8988T (cell line): ENCODE results near the gene HOMER2.
"Not testable (repeated sequence)": the region's sequence is repeated elsewhere in the genome, so short reads cannot be mapped to it uniquely, and the experiment has no call there.

ENCODE experiments used
- DNase-seq: peaks from one replicate; pipeline ENCODE4 v3.0.0; 2011

HOMER2 gene

DNA sequence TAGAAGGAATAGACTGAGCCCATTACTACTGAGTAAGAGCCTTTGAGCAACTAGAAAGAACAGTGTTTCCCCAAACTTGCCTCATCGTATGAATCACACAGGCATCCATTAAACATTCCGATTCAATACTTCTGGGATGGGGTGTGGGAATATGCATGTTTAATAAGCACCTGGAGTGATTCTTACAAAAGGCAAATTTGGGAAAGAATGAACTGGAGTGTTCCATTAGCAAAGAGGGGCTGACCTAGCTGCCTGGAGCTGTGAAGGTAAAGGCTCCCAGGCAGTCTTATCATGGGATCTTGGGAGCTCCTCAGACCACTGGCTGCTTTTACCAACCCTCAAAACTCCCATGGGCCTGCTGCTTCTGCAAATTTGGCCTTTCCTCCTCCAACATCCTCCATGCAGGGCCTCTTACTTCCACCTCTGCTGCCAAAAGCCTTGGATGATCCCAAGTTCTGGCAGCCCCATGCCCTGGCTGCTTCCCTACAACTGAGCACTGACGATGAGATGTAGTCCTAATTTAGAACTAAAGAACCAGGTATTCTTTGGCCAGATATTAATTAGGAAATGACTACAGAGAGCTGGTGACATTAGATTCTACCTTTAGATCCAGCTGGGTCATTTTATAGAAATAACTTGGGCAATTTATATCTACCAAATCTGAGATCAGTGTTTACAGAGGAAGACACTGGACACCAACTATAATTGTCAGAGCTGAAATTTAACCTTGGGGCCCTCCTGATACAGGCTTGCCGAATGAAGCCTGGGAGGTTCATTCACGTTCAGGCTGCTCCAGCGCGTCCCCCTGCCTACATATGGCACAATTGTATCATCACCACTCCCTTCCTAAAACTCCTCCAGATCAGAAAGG, 11.2 kb upstream of the HOMER2 start:
- no peak for DNase-seq

DNA sequence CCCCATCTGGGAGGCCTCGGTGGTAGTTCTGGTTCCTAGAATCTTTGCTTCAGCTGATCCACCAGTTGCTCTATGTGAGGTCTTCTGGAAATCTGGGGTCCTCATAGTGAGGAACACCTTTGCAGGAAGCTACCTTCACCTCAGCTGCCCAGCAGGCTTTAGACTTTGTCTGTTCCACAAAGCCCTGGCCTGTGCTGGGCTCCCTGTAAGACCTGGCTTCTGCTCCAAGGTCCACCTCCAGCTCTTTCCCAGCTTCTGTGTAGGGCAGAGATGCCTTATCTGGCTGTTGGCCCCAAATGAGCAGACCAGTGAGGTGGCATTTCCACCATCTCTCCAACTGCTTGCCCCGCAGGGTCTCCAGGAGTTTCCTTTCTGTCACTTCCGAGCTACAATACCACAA, 8.2 kb upstream of the HOMER2 start:
- DNase-seq, result no peak

DNA sequence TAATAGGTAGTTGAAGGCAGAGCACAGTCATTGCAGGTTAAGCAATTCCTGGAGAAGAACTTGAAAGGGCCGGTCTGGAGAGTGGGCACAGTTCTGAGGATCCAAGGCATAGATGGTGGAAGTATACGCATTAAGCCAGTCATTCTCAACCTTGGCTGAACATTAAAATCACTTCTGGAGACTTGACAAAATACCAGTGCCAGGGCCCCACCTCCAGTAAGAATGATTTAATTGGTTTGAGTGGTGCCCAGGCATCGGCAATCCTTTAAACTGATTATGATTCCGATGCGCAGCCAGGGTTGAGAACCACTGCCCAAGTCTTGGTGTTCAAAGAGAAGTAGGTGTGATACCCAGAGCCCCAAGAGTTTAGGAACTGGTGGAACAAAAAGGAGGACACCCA, 6.9 kb upstream of the HOMER2 start:
- DNase-seq, result no peak

DNA sequence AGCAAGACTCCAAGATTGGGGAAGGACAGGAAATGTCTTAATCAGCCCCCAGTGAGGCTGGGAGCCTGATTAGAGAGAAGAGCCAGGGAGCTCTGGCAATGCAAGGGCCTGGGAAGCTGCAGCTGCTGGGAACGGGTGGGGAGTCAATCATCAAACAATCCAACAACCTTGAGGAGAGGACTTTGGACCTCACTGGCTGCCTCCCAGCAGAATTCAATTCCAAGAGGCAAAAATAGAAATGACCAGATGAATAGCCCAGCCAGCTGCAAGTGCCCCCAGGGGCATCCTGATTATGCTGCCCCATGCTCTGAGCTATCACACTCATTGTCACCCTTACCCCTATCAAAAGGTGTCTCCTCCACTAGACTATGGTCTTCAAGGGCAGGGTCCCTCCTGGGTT, 6.1 kb upstream of the HOMER2 start:
- no peak for DNase-seq

DNA sequence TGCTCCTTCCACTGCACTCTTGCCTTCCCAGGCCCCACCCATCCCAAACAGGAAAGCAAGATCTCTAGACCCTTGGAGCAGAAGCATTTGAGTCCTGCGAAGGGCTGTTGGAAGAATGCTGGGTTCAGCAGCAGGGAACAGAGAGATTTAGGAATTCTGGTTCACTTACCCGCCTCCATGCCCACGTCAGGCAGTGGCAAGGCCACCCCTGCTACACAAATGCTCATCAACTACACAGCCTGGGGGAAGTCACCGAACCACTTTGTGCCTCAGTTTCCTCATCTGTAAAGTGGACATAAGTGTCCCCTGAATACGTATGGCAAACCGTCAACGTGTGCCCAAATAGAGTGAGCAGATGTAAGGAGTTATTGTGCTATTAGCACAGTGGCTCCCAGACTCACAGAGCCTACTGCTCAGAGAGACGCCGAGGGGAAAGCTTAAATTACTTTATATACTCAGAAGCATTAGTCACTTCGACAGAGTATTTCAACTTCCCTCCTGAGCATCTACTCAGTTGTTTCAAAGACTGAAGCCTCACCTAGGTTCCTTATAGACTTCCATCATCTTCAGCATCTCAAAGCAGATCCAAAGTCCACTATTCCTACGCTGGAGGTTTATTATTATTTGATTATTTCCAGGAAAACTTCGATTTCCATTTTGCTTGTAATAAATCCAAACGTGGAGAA, 905 bp downstream of the HOMER2 start:
- no peak for DNase-seq

DNA sequence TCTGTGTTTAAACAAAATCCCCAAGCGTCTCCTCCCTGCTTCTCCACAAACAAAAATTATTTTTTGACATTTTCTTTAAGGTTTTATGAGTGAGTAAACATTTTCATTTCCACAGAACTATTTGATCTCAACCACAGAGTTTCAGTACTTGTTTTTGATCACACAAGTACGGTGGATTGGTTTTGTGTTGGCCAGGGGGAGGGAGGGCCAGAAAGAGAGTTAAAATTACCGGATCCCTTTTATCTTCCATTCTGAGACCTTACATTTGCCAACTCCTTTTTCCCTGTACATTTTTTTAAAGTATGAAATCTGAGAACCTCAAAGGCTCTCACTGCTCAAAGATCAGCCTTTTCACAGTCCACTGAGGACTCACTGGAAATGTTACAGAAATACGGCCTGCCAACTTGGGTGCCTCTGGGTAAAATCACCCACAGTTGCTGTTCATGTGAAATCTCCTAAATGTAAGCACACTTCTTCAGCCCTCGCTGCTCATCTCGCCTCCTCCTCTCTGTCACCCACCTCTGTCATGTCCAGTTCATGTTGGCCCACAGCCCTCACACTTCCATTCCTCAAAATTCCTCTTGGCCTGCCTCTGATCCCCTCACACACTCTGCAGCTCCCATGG, 1.7 kb downstream of the HOMER2 start:
- DNase-seq, result no peak

DNA sequence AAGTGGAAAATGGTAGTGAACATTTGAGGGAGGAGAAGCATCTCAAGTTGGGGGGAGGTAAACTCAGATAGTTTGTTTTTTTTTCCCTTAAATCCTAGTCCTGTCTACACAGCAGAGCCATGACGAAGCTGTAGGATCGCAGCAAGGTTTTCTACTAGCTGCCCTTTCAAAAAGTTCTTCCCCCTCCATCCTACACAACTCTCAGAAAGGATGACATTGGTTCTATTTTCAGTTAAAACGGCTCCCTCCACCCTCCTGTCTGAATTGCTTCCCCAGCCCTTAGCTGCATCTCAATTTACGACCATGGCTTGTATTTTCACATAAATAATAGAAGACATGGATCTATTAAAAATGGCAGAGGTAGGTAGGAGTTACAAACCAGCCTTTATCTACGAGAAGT, 2.2 kb downstream of the HOMER2 start:
- no peak for DNase-seq

DNA sequence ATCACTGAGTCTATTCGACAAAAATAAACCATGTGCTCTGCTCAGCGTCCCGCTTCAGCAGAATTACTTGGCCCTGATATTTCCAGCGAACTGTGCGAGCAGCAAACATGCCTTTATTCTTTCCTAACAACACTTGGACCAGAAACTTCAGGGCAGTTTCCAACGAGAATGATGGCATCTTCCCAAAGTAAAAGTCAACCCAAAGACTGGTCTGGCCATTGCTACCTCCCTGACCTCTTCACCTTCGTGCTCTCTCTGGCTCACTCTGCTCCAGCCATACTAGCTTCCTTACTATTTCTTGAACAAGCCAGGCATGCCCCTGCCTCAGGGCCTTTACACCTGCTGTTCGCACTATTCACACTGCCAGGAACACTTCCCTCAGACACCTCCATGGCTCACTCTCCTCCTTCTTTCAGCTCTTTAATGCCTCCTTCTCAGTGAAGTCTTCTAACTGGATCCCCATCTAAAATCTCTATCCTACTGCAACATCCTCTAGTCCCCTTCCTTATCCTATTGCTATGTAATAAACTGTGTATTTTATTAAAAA, 6.3 kb downstream of the HOMER2 start:
- no peak for DNase-seq

DNA sequence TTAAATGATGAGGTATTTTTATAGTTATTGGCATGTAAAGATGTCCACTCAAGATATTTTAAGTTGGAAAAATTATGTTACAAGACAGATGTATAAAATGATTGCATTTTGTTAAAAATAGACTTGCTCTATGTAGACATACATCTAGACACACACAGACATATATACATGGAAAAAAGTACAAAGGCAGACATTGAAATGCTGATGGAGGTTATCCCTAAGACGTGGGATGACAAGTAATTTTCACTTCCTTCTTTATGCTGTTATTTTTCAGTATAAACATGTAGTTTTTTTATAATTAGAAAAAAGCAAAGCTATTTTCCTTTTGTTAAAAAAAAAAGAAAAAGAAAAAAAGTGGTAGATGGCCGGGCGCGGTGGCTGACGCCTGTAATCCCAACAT, 7.2 kb downstream of the HOMER2 start:
- DNase-seq, result no peak

DNA sequence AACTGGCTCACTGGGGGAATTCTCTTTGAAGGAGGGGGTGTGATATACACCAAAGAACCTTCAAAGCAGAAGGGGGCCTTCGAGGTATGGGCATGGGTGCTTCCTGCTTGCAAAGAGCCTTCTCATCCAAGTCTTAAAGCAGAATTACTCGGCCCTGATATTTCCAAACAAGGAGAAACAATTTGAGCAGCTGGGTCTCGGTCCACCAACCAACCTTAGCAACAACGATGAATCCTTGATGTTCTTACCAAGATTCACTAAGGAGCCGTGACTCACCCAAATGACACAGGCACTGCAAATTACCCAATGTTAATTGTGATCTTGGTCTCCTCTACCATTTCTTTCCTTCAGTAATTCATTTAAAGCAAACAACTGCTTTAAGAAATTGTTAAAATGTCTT, 7.7 kb downstream of the HOMER2 start:
- no peak for DNase-seq

DNA sequence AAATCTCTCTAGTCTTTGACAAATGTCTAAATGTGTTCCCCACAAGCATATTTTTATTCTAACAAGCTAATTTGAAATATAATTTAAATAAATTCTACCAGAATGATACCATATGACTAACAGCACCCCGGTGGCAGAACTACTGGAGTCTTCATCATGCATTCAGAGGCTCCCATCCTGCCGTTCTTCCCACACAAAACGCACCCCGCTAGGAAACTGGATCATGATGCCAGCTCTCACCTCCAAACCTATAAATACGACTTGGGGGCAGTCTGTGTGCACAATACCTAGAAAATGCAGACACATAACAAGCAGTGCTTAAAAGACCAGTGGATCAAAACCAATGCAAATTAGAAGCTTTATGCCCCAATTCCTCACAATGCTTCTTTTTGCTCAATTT, 8.5 kb downstream of the HOMER2 start:
- DNase-seq, result no peak

DNA sequence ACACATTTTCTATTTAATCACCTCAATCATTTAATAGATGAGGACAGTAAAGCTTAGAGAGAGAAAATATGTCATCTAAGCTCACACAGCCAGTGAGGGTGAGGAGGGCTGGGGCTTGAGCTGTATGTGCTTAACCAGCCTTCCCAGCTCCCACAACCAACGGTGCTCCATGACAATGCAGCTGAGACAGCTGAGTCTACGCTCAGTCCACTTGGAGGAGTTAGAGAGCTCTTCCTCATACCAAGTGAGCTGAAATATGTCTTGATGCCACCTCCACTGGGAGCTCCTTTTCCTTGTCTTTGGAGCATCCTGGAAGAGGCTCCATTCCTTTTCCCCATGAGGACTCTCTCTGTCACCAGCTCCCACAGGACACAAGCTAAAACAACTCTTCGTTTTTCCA, 9.3 kb downstream of the HOMER2 start:
- DNase-seq, result no peak

DNA sequence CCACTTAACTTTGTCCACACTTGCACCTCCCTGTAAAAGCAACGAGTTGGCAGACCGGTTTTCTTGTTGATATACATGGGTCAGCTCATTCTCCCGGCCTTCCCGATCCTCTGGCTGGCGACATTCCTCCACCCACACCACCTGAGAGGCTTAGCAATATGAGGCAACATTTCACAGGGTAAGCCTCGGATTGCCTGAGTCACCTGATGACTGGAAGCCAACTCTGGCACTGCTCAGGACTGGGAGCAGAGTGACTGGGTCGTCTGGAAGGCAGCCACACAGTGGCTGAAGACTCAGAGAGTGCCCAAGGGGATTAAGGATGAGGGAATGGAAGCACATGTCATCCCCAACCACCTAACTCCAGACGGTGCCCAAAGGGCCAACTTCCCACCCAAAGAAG, 9.8 kb downstream of the HOMER2 start:
- no peak for DNase-seq

DNA sequence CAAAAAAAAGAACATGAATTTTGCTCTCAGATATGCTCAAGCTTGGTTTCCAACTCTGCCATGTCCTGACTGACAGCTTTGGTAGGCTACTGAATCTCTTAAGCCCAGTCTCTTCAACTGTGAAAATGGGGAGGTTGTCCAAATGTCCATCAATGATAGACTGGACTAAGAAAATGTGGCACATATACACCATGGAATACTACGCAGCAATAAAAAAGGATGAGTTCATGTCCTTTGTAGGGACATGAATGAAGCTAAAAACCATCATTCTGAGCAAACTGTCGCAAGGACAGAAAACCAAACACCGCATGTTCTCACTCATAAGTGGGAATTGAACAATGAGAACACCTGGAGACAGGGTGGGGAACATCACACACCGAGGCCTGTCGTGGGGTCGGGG, 12.8 kb downstream of the HOMER2 start:
- DNase-seq, result not testable (repeated sequence)

DNA sequence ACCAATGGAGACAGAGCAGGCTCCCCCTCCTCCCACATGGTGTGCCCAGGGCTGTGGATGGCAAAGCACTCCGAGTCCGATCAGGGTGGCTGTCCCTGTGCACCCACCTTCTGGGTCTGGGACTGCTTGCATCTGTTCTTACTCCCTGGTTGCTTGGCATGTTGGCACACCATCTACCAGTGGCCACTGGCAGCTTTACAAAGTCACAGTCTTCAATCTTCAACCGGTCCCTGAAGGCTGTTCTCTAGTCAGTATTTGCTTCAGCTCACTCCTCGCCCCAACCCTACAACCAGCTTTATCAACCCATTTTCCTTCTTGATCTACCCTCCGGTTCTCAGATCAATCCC, 14.8 kb downstream of the HOMER2 start:
- DNase-seq, result no peak

DNA sequence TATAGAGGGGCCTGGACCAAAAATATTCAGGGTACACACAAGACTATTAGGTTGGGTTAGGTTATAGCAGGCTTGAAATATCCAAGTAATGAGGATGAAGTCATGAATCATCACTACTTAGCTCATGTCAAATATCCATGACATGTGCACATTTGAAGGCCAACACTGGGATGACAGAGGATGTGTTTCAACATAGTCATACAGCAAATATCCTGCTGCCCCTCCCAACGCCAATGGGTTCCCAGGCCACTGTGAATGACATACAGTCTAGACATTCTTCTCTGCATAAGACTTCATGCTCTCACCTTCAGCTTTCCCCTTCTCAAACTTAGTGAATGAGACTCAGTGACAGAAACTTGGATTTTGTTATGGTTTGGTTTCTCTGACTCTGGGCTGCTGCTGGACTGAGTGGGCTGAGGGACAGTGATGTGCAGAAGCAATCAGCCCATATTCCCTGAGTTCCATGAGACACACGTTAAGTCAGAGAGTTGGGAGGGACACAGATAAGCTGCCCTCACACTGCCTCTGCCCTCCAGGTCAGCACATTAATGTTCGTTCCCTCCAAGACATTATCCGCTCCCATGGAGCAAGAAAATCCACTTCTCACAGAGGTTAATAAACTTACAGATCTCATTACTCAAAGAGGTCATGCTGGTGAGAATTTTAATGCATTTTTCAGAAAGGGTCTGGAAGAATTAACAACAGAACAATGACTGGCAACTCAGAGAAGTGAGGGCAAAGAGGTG, 15.4 kb downstream of the HOMER2 start:
- DNase-seq, result peak; percentile 54

DNA sequence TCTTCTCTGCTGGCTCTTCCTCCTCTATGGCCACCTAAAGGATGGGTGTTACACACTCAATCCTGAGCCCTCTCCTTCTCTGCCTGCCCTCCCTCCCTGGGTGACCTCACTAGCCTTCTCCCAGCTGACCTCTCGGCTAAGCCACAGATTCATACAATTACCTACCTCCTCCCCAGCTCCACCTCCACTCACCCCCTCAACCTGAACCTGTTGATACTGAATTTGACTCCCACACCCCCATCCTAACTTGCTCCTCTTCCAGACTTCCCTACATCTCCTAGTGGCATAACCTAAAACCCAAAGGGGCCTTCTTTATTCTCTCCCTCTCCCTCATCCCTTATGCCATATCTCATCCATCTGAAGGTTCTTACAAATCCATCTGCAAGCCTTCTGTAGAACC, 17.1 kb downstream of the HOMER2 start:
- DNase-seq, result no peak

DNA sequence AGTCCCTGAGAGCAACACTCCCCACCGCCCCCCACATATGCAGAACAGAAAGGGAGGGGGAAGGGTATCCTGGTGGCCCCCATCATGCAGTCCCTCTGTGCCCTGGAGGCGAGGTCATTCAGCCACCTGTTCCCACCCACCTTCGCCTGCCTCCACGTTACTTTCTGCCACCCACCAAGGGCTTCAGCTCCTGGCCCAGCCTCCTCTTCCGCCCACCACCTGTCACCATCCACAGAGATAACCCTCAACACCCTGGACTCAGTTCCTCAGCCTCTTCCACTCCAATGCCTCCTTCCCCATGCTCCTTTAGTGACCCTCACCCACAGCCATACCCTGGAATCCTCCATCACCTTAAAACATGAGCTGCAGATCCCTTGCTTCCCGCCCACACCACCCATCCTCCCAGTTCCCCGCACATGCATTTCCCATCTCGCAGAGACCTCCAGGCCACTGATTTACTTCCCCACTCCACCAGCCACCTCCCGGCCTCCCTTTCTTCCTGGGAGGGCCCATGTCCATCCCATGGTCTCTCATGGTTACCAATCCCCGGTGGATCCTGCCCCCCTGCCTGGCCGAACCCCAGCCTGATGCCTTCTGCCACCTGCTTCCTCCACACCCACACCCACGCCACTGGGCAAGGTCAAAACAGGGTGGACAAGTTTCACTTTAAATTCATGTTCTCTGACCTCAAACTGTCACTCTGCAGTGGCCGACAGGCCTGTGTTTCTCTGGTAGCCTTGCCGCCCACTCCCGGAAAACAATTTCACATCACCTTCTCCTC, 18.2 kb downstream of the HOMER2 start:
- no peak for DNase-seq

DNA sequence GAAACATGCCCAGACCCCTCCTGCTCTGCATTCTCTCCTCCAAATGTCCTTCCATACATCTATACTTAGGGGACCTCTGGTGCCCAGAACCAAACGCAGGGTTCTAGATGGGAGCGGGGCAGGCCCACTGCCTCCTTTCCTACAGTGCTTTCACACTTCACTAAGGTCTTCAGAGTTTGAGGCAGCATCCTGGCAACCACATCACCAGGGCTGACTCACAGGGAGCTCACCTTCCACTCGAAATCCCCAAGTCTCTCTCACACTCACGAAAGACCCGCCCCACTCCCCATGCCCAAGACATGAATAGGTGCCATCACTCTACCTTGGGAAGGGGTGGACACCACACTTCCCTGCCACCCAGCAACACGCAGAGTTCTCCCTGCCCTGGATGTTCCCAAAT, 18.9 kb downstream of the HOMER2 start:
- DNase-seq, result no peak

DNA sequence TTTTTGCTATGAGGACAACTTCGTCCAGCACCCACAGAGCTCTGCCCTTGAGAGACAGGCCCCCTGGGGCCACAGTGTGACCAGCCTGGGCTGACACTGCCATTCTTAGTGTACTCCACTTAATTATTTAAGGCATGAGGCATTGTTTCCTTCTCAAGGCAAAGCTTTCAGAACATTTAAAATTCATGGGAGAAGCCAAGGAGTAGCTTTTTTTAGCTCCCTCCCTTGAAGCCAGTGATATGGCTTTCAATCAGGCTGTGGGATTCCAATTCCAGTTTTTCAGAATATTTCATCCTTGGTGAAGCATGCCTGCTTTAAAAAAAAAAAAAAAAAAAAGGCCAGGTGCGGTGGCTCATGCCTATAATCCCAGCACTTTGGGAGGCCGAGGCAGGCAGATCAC, 21.3 kb downstream of the HOMER2 start:
- DNase-seq, result no peak

DNA sequence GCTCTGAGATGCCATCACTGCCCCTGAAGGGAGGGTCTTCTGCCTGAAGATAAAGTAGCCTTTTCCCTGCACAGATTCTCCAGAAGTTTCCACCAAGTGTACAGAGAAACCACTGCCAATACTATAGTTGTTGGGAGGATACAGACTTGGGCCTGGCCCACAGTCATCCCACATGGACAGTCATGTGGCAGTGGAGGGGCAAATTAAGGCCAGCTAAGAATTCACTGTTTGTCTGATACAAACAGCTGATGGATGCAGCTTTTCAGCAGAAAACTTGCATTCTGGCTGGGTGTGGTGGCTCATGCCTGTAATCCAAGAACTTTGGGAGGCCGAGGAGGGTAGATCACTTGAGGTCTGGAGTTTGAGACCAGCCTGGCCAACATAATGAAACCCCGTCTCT, 22.1 kb downstream of the HOMER2 start:
- no peak for DNase-seq

DNA sequence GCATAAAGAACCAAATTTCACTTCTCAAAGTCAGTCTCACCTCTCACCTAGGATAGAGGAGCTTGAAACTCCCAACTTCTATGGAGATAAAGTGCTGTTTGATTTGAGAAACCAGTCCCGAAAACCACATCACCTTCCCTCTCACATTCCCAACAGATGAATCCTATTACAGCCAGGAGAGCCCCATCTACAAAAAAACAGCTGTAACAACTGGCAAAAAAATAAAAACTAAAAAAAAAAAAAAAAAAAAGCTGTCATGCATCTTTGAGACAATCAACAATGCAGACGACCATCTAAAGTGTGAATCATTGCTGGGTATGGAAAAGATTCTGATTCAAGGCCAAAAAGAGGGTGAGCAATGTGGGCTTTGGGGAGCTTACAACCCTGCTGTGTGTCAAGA, 23.8 kb downstream of the HOMER2 start:
- no peak for DNase-seq
